GM23248 (cell line): ENCODE data around the gene MRPL49.

ENCODE experiments used
- EZH2 ChIP-seq: fragments of 200-600 bp; sonication (generic); IDR thresholded peaks from 2 replicates; pipeline ENCODE4 v1.6.1; 2018; ENCODE audit warnings: antibody characterized with exemption, mild to moderate bottlenecking; ENCODE audit not compliant: insufficient read depth, poor library complexity, severe bottlenecking
- EZH2phosphoT487 ChIP-seq: fragments of 200-600 bp; sonication (generic); IDR thresholded peaks from 2 replicates; pipeline ENCODE4 v1.6.1; 2018; ENCODE audit warnings: antibody characterized with exemption, moderate library complexity, mild to moderate bottlenecking, low read depth; ENCODE audit not compliant: insufficient read depth

GRCh38 chr11:65156256-65156655 is 34.1 kb downstream of the MRPL49 start:
- no peak for TF ChIP-seq EZH2
- TF ChIP-seq EZH2phosphoT487, result no peak
